Measurements from ENCODE around the gene EXD3. TPM values are rescaled to one million over a fixed set of nuclear protein-coding genes. Genes with fewer than 3 reads are reported as not detected.
A peak's percentile ranks its signal among the peaks of the same experiment; 100 is the strongest.

EXD3 gene
- total RNA-seq, 1 experiment from 2014 or later: 2.8 TPM

- Histone ChIP-seq H3K4me2 (ENCODE audit: low read depth, low read length, poor library complexity, severe bottlenecking) (peak overlapping the region; percentile 76), H3K9me3 (ENCODE audit: low read length) (no peaks in the 10 kb centered on the region), H3K4me1 (ENCODE audit: low read length) (peaks cover 13% of the 10 kb centered on the region), H3K4me3 (ENCODE audit: low read length) (peak overlapping the region; percentile 29), H3K27ac (ENCODE audit: low read length) (peak overlapping the region; percentile 58), H2AFZ (ENCODE audit: low read length) (peak overlapping the region; percentile 97), H4K20me1 (ENCODE audit: insufficient read depth, low read depth, low read length) (no peaks in the 10 kb centered on the region), H3K36me3 (ENCODE audit: insufficient read depth, low read length) (no peaks in the 10 kb centered on the region), H3K79me2 (ENCODE audit: low read length) (no peaks in the 10 kb centered on the region), H3K9ac (ENCODE audit: low read length) (peak overlapping the region; percentile 57), H3K27me3 (ENCODE audit: low read length) (no peaks in the 10 kb centered on the region), H3K9me2 (replicated peaks; ENCODE audit: insufficient read depth, low read length) (0 out of 2 replicates have a peak, but pooled peaks cover 4% of the 10 kb centered on the region)
- peak; percentile 89 for DNase-seq
These were observed 96.4 kb downstream of the EXD3 start for GRCh38 chr9:137326445-137327065.

GRCh38 chr9:137325799-137326198 lies 97.2 kb downstream of the EXD3 start:
- Histone ChIP-seq H3K27me3 (ENCODE audit: low read length) (no peaks in the 10 kb centered on the region), H3K36me3 (ENCODE audit: insufficient read depth, low read length) (no peaks in the 10 kb centered on the region), H3K4me1 (ENCODE audit: low read length) (peaks cover 16% of the 10 kb centered on the region), H3K4me3 (ENCODE audit: low read length) (peak overlapping the region; percentile 29; the same call in 1 of the 2 replicates), H4K20me1 (ENCODE audit: insufficient read depth, low read depth, low read length) (no peaks in the 10 kb centered on the region), H3K79me2 (ENCODE audit: low read length) (no peaks in the 10 kb centered on the region), H3K27ac (ENCODE audit: low read length) (no peak overlapping the region), H3K9ac (ENCODE audit: low read length) (no peak overlapping the region), H3K9me2 (replicated peaks; ENCODE audit: insufficient read depth, low read length) (0 out of 2 replicates have a peak, but pooled peaks cover 4% of the 10 kb centered on the region), H3K4me2 (ENCODE audit: low read depth, low read length, poor library complexity, severe bottlenecking) (peak overlapping the region; percentile 76), H2AFZ (ENCODE audit: low read length) (no peak overlapping the region), H3K9me3 (ENCODE audit: low read length) (no peaks in the 10 kb centered on the region)
- no peak for DNase-seq

DNA sequence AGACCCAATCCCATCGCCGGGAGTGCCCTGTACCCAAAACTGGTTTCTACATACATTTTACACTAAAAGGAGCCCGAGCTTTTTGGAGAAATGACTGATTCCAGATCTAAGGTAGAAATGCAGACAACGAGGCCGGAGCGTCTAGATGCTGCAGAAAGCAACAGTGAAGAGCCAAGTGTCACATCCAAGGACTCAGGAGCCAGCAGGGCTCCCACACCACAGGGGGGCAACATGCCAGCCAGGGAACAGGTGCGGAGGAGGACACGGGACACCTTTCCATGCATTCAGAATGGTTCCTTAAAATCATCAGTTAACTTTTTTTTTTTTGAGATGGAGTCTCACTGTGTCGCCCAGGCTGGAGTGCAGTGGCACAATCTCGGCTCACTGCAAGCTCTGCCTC lies 97.8 kb downstream of the EXD3 start:
- Histone ChIP-seq H3K4me1 (ENCODE audit: low read length) (peaks cover 23% of the 10 kb centered on the region), H3K9me3 (ENCODE audit: low read length) (no peaks in the 10 kb centered on the region), H3K36me3 (ENCODE audit: insufficient read depth, low read length) (no peaks in the 10 kb centered on the region), H3K4me2 (ENCODE audit: low read depth, low read length, poor library complexity, severe bottlenecking) (no peak overlapping the region), H3K4me3 (ENCODE audit: low read length) (no peak overlapping the region), H2AFZ (ENCODE audit: low read length) (no peak overlapping the region), H4K20me1 (ENCODE audit: insufficient read depth, low read depth, low read length) (no peaks in the 10 kb centered on the region), H3K27ac (ENCODE audit: low read length) (no peak overlapping the region), H3K27me3 (ENCODE audit: low read length) (no peaks in the 10 kb centered on the region), H3K79me2 (ENCODE audit: low read length) (no peaks in the 10 kb centered on the region), H3K9me2 (replicated peaks; ENCODE audit: insufficient read depth, low read length) (0 out of 2 replicates have a peak, but pooled peaks cover 4% of the 10 kb centered on the region), H3K9ac (ENCODE audit: low read length) (no peak overlapping the region)
- no peak for DNase-seq

DNA sequence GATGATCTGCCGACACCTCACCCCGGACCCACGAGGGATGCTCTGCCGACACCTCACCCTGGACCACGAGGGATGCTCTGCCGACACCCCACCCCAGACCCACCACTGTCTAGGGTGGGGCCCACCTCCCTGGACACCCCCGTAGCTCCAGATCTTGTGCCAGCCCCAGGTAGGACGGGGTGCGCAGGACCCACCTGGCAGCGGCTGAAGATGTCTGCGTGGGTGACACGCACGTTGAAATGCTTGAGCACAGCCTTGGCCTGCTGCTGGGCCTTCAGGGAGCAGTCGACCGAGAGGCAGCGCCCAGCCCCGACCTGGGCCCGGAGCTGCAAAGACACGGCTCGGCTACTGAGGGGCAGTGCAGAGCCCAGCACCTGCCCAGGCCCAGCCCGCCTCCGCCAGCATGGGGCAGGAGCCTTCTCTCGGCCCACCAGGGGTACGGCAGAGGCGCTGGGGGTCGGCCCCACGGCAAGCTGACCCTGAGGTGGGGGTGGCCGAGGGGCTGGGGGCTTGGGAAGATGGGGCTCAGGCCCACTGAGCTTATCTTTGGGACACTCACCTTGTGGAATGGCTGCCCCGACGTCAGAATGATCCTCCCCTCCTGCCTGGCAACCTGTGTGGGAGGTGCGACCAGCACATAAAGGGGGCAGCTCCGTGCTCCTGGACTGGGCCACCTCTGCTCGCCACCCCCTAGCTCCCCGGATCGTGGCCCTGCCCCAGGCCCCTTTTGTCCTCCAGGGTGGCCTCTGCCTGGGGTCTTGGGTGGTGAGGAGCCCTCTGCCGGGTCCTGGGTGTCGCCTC lies 99.2 kb downstream of the EXD3 start:
- no peak for DNase-seq
- Histone ChIP-seq H3K4me1 (ENCODE audit: low read length) (peaks cover 24% of the 10 kb centered on the region), H3K27me3 (ENCODE audit: low read length) (no peaks in the 10 kb centered on the region), H3K4me3 (ENCODE audit: low read length) (no peak overlapping the region), H4K20me1 (ENCODE audit: insufficient read depth, low read depth, low read length) (no peaks in the 10 kb centered on the region), H3K4me2 (ENCODE audit: low read depth, low read length, poor library complexity, severe bottlenecking) (no peak overlapping the region), H3K9me3 (ENCODE audit: low read length) (no peaks in the 10 kb centered on the region), H2AFZ (ENCODE audit: low read length) (no peak overlapping the region), H3K79me2 (ENCODE audit: low read length) (no peaks in the 10 kb centered on the region), H3K36me3 (ENCODE audit: insufficient read depth, low read length) (no peaks in the 10 kb centered on the region), H3K9ac (ENCODE audit: low read length) (no peak overlapping the region), H3K27ac (ENCODE audit: low read length) (no peak overlapping the region), H3K9me2 (replicated peaks; ENCODE audit: insufficient read depth, low read length) (0 out of 2 replicates have a peak, but pooled peaks cover 4% of the 10 kb centered on the region)

GRCh38 chr9:137321726-137322361 lies 101.1 kb downstream of the EXD3 start:
- H3K27me3 ChIP-seq (ENCODE audit: low read length): no peaks in the 10 kb centered on the region
- no peak overlapping the region for H3K4me3 ChIP-seq (ENCODE audit: low read length)
- no peaks in the 10 kb centered on the region for H3K79me2 ChIP-seq (ENCODE audit: low read length)
- H3K9me2 ChIP-seq (replicated peaks; ENCODE audit: insufficient read depth, low read length): no peaks in the 10 kb centered on the region
- H3K4me1 ChIP-seq (ENCODE audit: low read length): peaks cover 22% of the 10 kb centered on the region
- DNase-seq: no peak
- no peaks in the 10 kb centered on the region for H3K9me3 ChIP-seq (ENCODE audit: low read length)
- H3K4me2 ChIP-seq (ENCODE audit: low read depth, low read length, poor library complexity, severe bottlenecking): no peak overlapping the region
- no peak overlapping the region for H3K27ac ChIP-seq (ENCODE audit: low read length)
- H3K36me3 ChIP-seq (ENCODE audit: insufficient read depth, low read length): no peaks in the 10 kb centered on the region
- no peak overlapping the region for H2AFZ ChIP-seq (ENCODE audit: low read length)
- H3K9ac ChIP-seq (ENCODE audit: low read length): no peak overlapping the region
- H4K20me1 ChIP-seq (ENCODE audit: insufficient read depth, low read depth, low read length): no peaks in the 10 kb centered on the region

DNA sequence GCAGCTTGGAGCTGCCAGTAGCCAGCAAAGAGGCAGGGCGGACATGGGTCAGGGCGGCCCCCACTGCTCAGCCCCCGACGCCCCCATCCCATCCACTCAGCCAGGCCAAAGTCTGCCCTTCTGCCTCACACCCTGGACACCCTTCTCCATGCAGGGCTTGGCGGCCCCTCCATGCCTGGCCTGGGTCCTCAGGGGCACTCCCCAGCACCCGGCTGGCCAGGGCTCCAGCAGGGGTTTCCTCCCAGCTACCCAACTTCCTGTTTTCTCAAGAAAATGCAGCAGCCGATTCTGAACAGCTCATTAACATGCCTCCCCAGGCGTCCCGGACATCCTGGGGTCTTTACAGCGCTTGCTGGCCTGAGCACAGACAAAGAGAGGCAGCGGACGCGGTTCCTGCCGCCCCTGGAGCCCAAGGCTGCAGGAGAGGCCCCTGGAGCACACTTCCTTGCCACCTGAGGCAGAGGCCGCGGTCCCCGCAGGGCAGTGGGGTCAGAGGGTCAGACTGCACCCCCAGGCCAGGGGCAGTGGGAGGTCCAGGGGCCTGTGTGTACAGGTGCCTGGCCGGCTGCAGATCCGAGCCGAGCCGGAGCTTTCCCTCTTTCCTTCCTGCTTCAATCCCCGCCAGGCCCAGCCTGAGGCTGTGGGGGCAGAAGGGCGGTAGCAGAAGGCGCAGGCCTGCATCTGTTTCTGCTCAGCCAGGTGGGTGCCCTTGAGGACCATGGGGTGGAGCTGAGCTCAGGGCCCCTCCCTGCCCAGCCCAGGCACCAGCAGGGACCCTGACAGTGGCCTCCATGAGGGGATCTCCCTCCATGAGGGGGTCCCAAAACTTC lies 102.2 kb downstream of the EXD3 start:
- Histone ChIP-seq H3K36me3 (ENCODE audit: insufficient read depth, low read length) (no peaks in the 10 kb centered on the region), H3K9me3 (ENCODE audit: low read length) (no peaks in the 10 kb centered on the region), H3K27ac (ENCODE audit: low read length) (no peak overlapping the region), H4K20me1 (ENCODE audit: insufficient read depth, low read depth, low read length) (no peaks in the 10 kb centered on the region), H3K79me2 (ENCODE audit: low read length) (no peaks in the 10 kb centered on the region), H2AFZ (ENCODE audit: low read length) (peak overlapping the region; percentile 66), H3K4me3 (ENCODE audit: low read length) (peak overlapping the region; percentile 12; the same call in 1 of the 2 replicates), H3K9me2 (replicated peaks; ENCODE audit: insufficient read depth, low read length) (no peaks in the 10 kb centered on the region), H3K4me2 (ENCODE audit: low read depth, low read length, poor library complexity, severe bottlenecking) (peak overlapping the region; percentile 41), H3K27me3 (ENCODE audit: low read length) (no peaks in the 10 kb centered on the region), H3K9ac (ENCODE audit: low read length) (peak overlapping the region; percentile 56), H3K4me1 (ENCODE audit: low read length) (peaks cover 11% of the 10 kb centered on the region)
- peak; percentile 74 for DNase-seq

GRCh38 chr9:137319739-137320551 lies 103.0 kb downstream of the EXD3 start:
- H3K27me3 ChIP-seq (ENCODE audit: low read length): no peaks in the 10 kb centered on the region
- no peaks in the 10 kb centered on the region for H3K36me3 ChIP-seq (ENCODE audit: insufficient read depth, low read length)
- H3K4me3 ChIP-seq (ENCODE audit: low read length): peak overlapping the region; percentile 12; the same call in 1 of the 2 replicates
- H3K4me2 ChIP-seq (ENCODE audit: low read depth, low read length, poor library complexity, severe bottlenecking): peak overlapping the region; percentile 41
- H3K9me3 ChIP-seq (ENCODE audit: low read length): no peaks in the 10 kb centered on the region
- H3K4me1 ChIP-seq (ENCODE audit: low read length): peaks cover 10% of the 10 kb centered on the region
- peak overlapping the region; percentile 66; the same call in 1 of the 2 replicates for H2AFZ ChIP-seq (ENCODE audit: low read length)
- peak overlapping the region; percentile 56; the same call in 1 of the 2 replicates for H3K9ac ChIP-seq (ENCODE audit: low read length)
- H3K9me2 ChIP-seq (replicated peaks; ENCODE audit: insufficient read depth, low read length): no peaks in the 10 kb centered on the region
- no peaks in the 10 kb centered on the region for H4K20me1 ChIP-seq (ENCODE audit: insufficient read depth, low read depth, low read length)
- no peaks in the 10 kb centered on the region for H3K79me2 ChIP-seq (ENCODE audit: low read length)
- H3K27ac ChIP-seq (ENCODE audit: low read length): no peak overlapping the region
- DNase-seq: no peak

All from Karpas-422 (cell line).